Smooth muscle cell (in vitro differentiated cells): ENCODE data around the gene FAM163B. TPM values are rescaled to one million over a fixed set of nuclear protein-coding genes. Genes with fewer than 3 reads are reported as not detected.

Source experiments
- DNase-seq: peaks from one replicate; lab custom pipeline; 2025; ENCODE audit not compliant: unreplicated experiment; lab: John Stamatoyannopoulos, UW
- H2AFZ ChIP-seq: fragments of 200-600 bp; sonication (generic); 2 replicates; pipeline ENCODE4 v1.6.0; 2016; ENCODE audit warnings: antibody characterized with exemption, low read depth, mild to moderate bottlenecking
- H3F3A ChIP-seq: fragments of 200-600 bp; sonication (generic); 2 replicates; pipeline ENCODE4 v1.6.0; 2017; ENCODE audit warnings: antibody characterized with exemption, low read depth
- H3K27ac ChIP-seq: fragments of 200-600 bp; sonication (generic); 2 replicates; pipeline ENCODE4 v1.5.1; 2016; ENCODE audit warnings: low read depth, mild to moderate bottlenecking
- H3K27me3 ChIP-seq: fragments of 200-600 bp; sonication (generic); 2 replicates; pipeline ENCODE4 v1.6.1; 2016; ENCODE audit warnings: low read depth, mild to moderate bottlenecking
- H3K36me3 ChIP-seq: fragments of 200-600 bp; sonication (generic); 2 replicates; pipeline ENCODE4 v1.5.1; 2016; ENCODE audit warnings: low read depth
- H3K4me1 ChIP-seq: fragments of 200-600 bp; sonication (generic); 2 replicates; pipeline ENCODE4 v1.5.1; 2016; ENCODE audit warnings: low read depth
- H3K4me2 ChIP-seq: fragments of 200-600 bp; sonication (generic); 2 replicates; pipeline ENCODE4 v1.6.0; 2016; ENCODE audit warnings: mild to moderate bottlenecking
- H3K4me3 ChIP-seq: fragments of 200-600 bp; sonication (generic); 2 replicates; pipeline ENCODE4 v1.5.1; 2016; ENCODE audit warnings: mild to moderate bottlenecking
- H3K79me2 ChIP-seq: fragments of 200-600 bp; sonication (generic); 2 replicates; pipeline ENCODE4 v1.6.0; 2016; ENCODE audit warnings: low read depth, mild to moderate bottlenecking
- H3K9ac ChIP-seq: fragments of 200-600 bp; sonication (generic); 2 replicates; pipeline ENCODE4 v1.6.0; 2016; ENCODE audit warnings: low read depth
- H3K9me3 ChIP-seq: fragments of 200-600 bp; sonication (generic); replicated peaks from 2 replicates; pipeline ENCODE4 v1.5.1; 2016; ENCODE audit warnings: low read depth
- H4K20me1 ChIP-seq: fragments of 200-600 bp; sonication (generic); 2 replicates; pipeline ENCODE4 v1.6.0; 2016; ENCODE audit warnings: low read depth
- WGBS: methylation state at CpG from one replicate; pipeline ENCODE4 v1.1.7; 2016; ENCODE audit warnings: low lambda C conversion rate; 5-methylcytosine and 5-hydroxymethylcytosine counted together
- polyA plus RNA-seq: library from polyadenylated mRNA; unstranded; fragments of >200 nt; fragmentation: Nextera tagmentation; extraction: Ambion mirVana; gene quantifications from 2 replicates; pipeline ENCODE4 v1.2.1, GENCODE V29; 2016
- total RNA-seq: library from RNA; depleted of rRNA; stranded (reverse); fragments of >200 nt; gene quantifications from 2 replicates; pipeline ENCODE4 v1.2.3, GENCODE V29; 2014
- TF ChIP-seq, protein P1 (sequence below): fragments of 200-600 bp; sonication (generic); IDR thresholded peaks from 2 replicates; pipeline ENCODE4 v1.5.1; 2017; ENCODE audit warnings: borderline replicate concordance, mild to moderate bottlenecking, antibody characterized with exemption; ENCODE audit not compliant: insufficient read depth, poor library complexity, severe bottlenecking

Gene FAM163B
- total and polyA plus RNA-seq, 2 experiments from 2014 or later = 0.49 to 3.4 TPM

DNA sequence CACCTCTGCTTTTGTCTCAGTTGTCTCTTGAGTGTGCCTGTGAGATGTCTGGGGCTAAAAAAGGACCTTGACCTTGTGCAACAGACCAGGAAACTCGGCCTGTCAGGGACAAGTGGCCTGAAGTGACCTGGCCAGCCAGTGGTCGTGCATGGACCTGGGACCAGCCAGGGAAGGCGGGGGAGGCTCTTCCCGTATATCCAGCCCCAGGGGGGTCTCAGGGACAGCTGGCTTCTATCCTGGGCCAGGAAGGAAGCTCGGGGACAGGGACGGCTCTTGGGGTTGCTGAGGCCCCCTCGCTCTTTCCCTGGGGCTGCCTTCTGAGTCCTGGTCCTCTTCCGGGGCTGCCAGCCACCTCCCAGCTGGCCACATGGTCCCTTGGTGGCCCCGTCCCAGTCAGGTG lies 77.9 kb downstream of the FAM163B start:
- Histone ChIP-seq H3K79me2 (peaks cover 4% of the 10 kb centered on the region), H3K36me3 (no peaks in the 10 kb centered on the region), H3K27ac (no peak overlapping the region), H4K20me1 (no peaks in the 10 kb centered on the region), H3K4me3 (no peak overlapping the region), H3K4me1 (peaks cover 25% of the 10 kb centered on the region), H3K9ac (no peak overlapping the region), H3K27me3 (no peaks in the 10 kb centered on the region), H3F3A (no peaks in the 10 kb centered on the region), H3K9me3 (no peaks in the 10 kb centered on the region), H3K4me2 (no peak overlapping the region), H2AFZ (no peak overlapping the region)
- TF ChIP-seq, protein P1, sequence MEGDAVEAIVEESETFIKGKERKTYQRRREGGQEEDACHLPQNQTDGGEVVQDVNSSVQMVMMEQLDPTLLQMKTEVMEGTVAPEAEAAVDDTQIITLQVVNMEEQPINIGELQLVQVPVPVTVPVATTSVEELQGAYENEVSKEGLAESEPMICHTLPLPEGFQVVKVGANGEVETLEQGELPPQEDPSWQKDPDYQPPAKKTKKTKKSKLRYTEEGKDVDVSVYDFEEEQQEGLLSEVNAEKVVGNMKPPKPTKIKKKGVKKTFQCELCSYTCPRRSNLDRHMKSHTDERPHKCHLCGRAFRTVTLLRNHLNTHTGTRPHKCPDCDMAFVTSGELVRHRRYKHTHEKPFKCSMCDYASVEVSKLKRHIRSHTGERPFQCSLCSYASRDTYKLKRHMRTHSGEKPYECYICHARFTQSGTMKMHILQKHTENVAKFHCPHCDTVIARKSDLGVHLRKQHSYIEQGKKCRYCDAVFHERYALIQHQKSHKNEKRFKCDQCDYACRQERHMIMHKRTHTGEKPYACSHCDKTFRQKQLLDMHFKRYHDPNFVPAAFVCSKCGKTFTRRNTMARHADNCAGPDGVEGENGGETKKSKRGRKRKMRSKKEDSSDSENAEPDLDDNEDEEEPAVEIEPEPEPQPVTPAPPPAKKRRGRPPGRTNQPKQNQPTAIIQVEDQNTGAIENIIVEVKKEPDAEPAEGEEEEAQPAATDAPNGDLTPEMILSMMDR = no peak
- no peak for DNase-seq
- 83% methylated on average over 9 of the region's 9 CpGs for WGBS

DNA sequence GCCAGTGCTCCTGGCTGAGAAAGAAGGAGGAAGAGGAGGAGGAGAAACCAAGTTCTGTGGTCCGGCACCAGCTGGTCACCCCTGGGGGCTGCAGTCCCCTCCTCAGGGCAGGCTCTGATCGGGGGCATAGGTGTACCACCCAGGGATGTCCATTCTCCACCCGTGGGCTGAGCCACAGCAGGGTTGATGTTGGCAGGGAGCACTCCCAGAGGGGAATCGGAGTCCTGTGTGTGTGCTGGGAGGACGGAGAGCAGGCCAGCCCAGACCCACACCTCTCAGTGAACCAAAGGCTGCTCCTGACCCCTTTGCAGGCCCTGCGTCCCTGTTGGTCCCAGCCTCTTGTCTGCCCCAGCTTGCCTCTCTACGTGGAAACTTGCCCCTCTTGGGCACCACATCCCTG lies 79.3 kb downstream of the FAM163B start:
- Histone ChIP-seq H3K4me1 (peaks cover 23% of the 10 kb centered on the region), H2AFZ (no peak overlapping the region), H3K36me3 (no peaks in the 10 kb centered on the region), H3K79me2 (peaks cover 2% of the 10 kb centered on the region), H3K27me3 (no peaks in the 10 kb centered on the region), H3K4me2 (no peak overlapping the region), H3K4me3 (no peak overlapping the region), H3K9me3 (no peaks in the 10 kb centered on the region), H3F3A (no peaks in the 10 kb centered on the region), H3K9ac (no peak overlapping the region), H3K27ac (no peak overlapping the region), H4K20me1 (no peaks in the 10 kb centered on the region)
- WGBS = 96% methylated on average over 7 of the region's 7 CpGs
- DNase-seq = no peak
- TF ChIP-seq, protein P1 = no peak

DNA sequence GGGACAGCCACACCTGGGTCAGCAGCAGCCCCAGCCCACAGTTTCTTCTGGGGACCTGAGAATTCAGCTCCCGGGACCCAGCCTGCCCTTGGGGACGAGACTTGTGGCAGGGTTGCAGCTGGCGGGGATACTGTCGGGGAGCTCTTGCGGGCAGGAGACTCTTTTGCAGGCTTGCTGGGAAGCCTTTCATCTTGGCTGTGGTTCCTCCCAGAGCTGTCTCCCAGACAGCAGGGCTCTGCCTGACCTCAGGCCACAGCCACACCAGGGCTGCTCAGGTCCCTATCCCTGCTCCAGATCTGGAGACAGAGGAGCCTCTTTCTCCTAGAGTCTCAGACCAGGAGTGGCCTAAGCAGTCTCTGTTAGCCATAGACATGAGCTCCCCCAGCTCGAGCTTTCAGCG lies 79.7 kb downstream of the FAM163B start:
- Histone ChIP-seq H3K4me1 (peaks cover 19% of the 10 kb centered on the region), H3K9me3 (no peaks in the 10 kb centered on the region), H3F3A (no peaks in the 10 kb centered on the region), H4K20me1 (no peaks in the 10 kb centered on the region), H3K27me3 (no peaks in the 10 kb centered on the region), H2AFZ (no peak overlapping the region), H3K79me2 (no peaks in the 10 kb centered on the region), H3K27ac (no peak overlapping the region), H3K9ac (no peak overlapping the region), H3K4me2 (no peak overlapping the region), H3K4me3 (no peak overlapping the region), H3K36me3 (no peaks in the 10 kb centered on the region)
- TF ChIP-seq, protein P1 = no peak
- no peak for DNase-seq
- 69% methylated on average over 7 of the region's 7 CpGs for WGBS

DNA sequence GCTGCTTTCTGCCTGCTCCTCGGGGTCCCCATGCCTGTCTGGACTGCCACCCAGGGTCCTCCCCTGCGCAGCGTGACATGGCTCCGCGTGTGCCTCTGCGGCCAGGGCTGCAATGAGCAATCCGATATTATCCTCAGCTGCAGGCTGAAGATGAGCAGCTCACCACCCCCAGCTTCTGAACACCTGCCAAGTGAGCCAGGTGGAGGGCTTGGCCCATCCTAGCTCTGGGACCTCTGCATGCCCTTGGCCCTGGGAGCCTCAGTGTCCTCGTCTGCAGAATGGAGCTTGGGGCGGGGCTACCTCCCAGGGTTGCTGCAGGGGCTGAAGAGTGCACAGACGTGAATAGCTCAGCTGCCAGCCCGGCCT lies 80.3 kb downstream of the FAM163B start:
- 87% methylated on average over 11 of the region's 11 CpGs for WGBS
- Histone ChIP-seq H3K27ac (no peak overlapping the region), H3K4me1 (peaks cover 13% of the 10 kb centered on the region), H3K4me3 (no peak overlapping the region), H3K79me2 (no peaks in the 10 kb centered on the region), H3K9me3 (no peaks in the 10 kb centered on the region), H4K20me1 (no peaks in the 10 kb centered on the region), H3K36me3 (no peaks in the 10 kb centered on the region), H3F3A (no peaks in the 10 kb centered on the region), H3K9ac (no peak overlapping the region), H2AFZ (no peak overlapping the region), H3K27me3 (no peaks in the 10 kb centered on the region), H3K4me2 (peak overlapping the region; percentile 22)
- TF ChIP-seq, protein P1 = no peak
- no peak for DNase-seq
